ENCODE data around the gene ARMC9.

ARMC9 gene

DNA sequence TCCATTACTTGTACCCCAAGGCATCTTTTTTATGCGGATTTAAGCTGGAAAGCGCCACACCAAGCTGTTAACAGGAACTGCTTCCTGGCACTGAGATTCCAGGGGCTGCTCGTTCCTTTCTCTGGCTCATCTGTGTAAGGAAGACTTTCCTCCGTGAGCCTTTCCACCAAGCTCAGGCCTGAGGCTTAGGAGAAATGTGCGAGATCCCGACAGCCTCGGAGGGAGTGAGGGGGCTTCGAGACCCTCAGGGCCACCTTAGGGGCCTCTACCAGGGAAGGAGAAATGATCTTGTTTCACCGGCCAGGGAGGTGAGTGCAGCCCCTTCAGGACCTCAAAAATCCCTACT lies 214.2 kb downstream of the ARMC9 start:
- H3K4me3 ChIP-seq (ENCODE audit: low read depth, low read length) = peak overlapping the region; percentile 17
- TF ChIP-seq, protein P1, sequence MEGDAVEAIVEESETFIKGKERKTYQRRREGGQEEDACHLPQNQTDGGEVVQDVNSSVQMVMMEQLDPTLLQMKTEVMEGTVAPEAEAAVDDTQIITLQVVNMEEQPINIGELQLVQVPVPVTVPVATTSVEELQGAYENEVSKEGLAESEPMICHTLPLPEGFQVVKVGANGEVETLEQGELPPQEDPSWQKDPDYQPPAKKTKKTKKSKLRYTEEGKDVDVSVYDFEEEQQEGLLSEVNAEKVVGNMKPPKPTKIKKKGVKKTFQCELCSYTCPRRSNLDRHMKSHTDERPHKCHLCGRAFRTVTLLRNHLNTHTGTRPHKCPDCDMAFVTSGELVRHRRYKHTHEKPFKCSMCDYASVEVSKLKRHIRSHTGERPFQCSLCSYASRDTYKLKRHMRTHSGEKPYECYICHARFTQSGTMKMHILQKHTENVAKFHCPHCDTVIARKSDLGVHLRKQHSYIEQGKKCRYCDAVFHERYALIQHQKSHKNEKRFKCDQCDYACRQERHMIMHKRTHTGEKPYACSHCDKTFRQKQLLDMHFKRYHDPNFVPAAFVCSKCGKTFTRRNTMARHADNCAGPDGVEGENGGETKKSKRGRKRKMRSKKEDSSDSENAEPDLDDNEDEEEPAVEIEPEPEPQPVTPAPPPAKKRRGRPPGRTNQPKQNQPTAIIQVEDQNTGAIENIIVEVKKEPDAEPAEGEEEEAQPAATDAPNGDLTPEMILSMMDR (IDR thresholded peaks at IDR 0.05; ENCODE audit: borderline replicate concordance, insufficient read depth, low read depth, low read length) = no peak

DNA sequence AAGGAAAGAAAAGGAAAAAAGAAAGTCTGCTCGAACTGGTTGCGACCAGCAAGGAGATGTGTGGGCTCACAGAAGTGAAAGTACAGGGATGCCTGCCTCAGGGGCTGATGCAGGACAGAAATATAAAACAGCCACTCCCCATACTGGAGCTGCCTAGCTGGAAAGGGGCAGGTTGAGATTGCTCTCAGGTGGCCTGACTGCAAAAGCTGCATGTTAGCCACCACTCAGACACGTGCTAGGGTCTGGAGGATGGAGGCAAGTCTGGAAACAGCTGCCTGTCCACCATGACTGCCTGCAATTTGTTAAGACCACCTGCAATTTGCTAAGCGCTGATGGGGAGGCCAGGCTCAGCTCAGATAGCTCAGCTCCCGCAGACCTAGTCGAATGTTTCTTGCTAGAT lies 215.0 kb downstream of the ARMC9 start:
- H3K4me3 ChIP-seq (ENCODE audit: low read depth, low read length) = no peak overlapping the region
- TF ChIP-seq, protein P1 (IDR thresholded peaks at IDR 0.05; ENCODE audit: borderline replicate concordance, insufficient read depth, low read depth, low read length) = no peak

DNA sequence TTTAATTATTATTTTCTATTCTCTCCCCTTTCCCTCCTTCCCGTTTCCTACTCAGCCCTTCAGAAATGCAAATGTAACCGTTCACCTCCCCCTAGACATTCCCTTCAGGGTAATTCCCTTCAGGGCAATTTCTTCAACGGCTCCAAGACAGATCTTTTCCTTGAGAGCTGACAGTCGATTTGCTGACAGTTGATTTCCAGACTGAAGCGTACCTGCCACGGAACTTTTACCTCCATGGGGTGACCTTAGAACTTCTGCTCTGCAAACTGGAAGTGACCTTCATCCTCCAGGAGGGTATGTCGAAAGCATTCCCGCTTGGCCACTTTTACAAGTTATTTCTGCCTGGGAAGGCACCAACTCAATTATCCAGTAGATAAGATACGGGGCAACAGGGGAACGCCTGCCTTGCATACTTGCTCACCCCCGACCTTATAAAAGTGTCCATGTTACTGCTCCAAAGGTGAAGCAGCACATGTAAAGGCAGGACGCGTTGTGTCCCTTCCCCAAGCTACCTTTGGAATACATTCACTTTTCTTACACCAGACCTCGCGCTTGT lies 215.6 kb downstream of the ARMC9 start:
- H3K4me3 ChIP-seq (ENCODE audit: low read depth, low read length) = no peak overlapping the region
- TF ChIP-seq, protein P1 (IDR thresholded peaks at IDR 0.05; ENCODE audit: borderline replicate concordance, insufficient read depth, low read depth, low read length) = no peak

DNA sequence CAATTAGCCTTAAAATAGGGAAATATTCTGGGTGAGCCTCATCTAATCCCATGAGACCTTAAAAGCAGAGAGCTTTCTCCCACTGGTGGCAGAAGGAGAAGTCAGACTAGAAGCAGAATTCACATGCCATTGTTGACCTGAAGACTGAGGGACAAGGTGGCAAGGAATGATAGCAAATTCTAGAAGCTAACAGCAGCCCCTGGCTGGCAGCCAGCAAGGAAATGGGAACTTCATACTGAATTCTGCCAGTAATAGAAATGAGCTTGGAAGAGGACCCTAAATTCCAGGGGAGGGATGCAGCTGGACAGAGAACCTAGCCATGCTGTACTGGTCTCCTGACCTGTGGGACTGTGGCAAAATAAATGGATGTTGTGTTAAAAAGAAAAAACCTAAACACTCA lies 216.6 kb downstream of the ARMC9 start:
- TF ChIP-seq, protein P1 (IDR thresholded peaks at IDR 0.05; ENCODE audit: borderline replicate concordance, insufficient read depth, low read depth, low read length) = no peak

DNA sequence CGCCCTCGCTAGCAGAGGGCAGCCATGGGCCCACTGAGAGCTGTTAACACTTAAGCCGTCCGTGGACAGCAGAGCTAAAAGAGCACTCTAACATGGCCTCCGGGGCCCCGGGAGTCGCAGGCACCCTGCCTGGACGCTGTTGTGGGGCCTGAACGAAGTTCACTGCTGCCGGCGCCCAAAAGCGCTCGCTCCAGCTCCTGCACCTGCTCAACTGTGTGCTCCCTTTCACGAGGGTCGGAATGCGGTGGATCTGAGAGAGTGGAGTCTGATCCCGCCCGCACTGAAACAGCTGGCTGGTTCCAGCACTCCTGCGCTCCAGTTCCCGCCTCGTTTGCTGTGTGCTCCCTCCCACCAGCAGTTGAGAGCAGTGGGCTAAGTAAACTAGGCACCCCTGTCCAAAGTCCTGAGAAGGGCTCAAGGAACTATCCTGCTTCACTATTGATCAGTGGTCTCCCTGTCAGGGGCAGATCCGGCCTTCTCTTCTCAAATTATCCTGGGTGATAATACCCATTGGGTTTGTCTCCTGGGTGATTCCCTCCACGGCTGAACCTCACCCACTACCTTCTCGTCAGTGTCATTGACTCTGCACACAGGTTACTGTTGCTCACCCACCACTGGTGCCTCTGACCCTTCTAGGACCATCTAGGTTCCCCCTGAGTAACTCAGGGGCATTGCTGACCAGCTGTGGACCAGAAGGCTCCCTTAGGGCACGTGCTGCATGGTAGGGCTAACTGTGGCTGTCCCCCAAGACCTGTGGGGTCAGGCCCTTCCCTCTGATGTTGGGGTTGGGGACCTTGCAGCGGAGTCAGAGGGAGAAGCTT lies 220.6 kb downstream of the ARMC9 start:
- TF ChIP-seq, protein P1 (IDR thresholded peaks at IDR 0.05; ENCODE audit: borderline replicate concordance, insufficient read depth, low read depth, low read length) = no peak

More for the DNA sequence above, 216.6 kb downstream of the ARMC9 start:
- no peak overlapping the region for H3K4me3 ChIP-seq (ENCODE audit: low read depth, low read length)

DNA sequence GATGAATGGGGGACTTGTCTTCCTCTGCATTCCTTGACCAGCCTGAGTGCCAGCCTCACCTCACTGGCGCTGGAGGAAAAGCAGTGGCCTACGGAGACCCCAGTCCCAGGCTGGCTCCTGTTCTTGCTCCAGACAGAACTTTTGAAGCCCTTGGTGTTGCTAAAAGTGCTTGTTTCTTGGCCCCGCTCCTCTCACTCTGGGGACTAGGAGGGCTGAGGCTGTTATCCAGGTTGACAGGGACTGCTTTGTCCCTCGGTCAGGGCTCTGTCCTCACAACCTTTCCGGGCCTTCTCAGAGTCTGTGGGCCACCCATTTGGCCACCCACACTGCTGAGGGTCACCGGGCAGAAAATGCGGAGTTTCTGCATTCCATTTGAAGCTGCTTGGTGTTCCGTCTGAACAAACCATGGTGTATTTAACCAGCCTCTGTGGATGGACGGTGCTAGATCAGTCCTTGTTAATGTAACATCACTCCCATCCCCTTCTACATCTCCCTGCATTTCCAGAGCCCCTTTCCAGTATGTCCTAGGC lies 222.7 kb downstream of the ARMC9 start:
- TF ChIP-seq, protein P1 (IDR thresholded peaks at IDR 0.05; ENCODE audit: borderline replicate concordance, insufficient read depth, low read depth, low read length) = no peak
- H3K4me3 ChIP-seq (ENCODE audit: low read depth, low read length) = no peak overlapping the region

More for the DNA sequence above, 220.6 kb downstream of the ARMC9 start:
- no peak overlapping the region for H3K4me3 ChIP-seq (ENCODE audit: low read depth, low read length)

DNA sequence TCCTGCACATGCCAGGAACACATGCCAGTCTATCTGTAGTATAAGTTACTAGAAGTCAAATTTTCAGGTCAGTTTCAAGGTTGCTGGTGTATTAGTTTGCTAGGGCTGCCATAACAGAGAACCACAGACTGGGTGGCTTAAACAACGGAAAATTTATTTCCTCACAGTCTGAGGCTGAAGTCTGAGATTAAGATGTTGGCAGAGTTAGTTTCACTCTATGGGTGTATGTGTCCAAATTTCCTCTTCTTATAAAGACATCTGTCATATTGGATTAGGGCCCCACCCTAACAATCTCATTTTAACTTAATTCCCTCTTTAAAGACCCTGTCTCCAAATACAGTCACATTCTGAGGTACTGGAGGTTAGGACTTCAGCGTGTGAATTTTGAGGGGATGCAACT lies 223.6 kb downstream of the ARMC9 start:
- no peak overlapping the region for H3K4me3 ChIP-seq (ENCODE audit: low read depth, low read length)
- TF ChIP-seq, protein P1 (IDR thresholded peaks at IDR 0.05; ENCODE audit: borderline replicate concordance, insufficient read depth, low read depth, low read length) = no peak

Measured in GM12875 (cell line).